HepG2 (cell line): ENCODE data around the gene CRYGS. TPM values are rescaled to one million over a fixed set of nuclear protein-coding genes. Genes with fewer than 3 reads are reported as not detected.

Source experiments
- ETV5 ChIP-seq: IDR thresholded peaks from 2 replicates; pipeline ENCODE4 v1.6.1; 2018; ENCODE audit warnings: missing biosample characterization, missing genetic modification reagents, inconsistent platforms, borderline replicate concordance
- FOSL2 ChIP-seq: sonication (generic); formaldehyde crosslinking; IDR thresholded peaks from 2 replicates; pipeline ENCODE4 v1.4.0; 2020; ENCODE audit warnings: missing genetic modification reagents
- HINFP ChIP-seq: sonication (generic); formaldehyde crosslinking; IDR thresholded peaks from 2 replicates; pipeline ENCODE4 v1.4.0; 2020; ENCODE audit warnings: low read depth, mild to moderate bottlenecking, missing genetic modification reagents
- HMG20B ChIP-seq: conservative IDR thresholded peaks from 2 replicates; pipeline ENCODE4 v1.6.1; 2016; ENCODE audit warnings: missing genetic modification reagents, missing compliant biosample characterization
- MIXL1 ChIP-seq: IDR thresholded peaks from 2 replicates; pipeline ENCODE4 v1.6.1; 2016
- NFIC ChIP-seq: IDR thresholded peaks from 2 replicates; pipeline ENCODE4 v1.6.1; 2012; ENCODE audit warnings: mild to moderate bottlenecking, low read length, inconsistent platforms
- NFKBIZ ChIP-seq: IDR thresholded peaks from 2 replicates; pipeline ENCODE4 v1.6.1; 2018; ENCODE audit warnings: missing genetic modification reagents, missing compliant biosample characterization
- PBX3 ChIP-seq: sonication (generic); formaldehyde crosslinking; IDR thresholded peaks from 2 replicates; pipeline ENCODE4 v1.8.1; 2023; ENCODE audit warnings: missing genetic modification reagents, inconsistent platforms, borderline replicate concordance
- POGK ChIP-seq: sonication (generic); formaldehyde crosslinking; conservative IDR thresholded peaks from 2 replicates; pipeline ENCODE4 v1.8.0; 2022; ENCODE audit warnings: mild to moderate bottlenecking, moderate library complexity, missing genetic modification reagents
- PPARG ChIP-seq: conservative IDR thresholded peaks from 2 replicates; pipeline ENCODE4 v1.6.1; 2016; ENCODE audit warnings: missing biosample characterization, missing genetic modification reagents
- TFE3 ChIP-seq: IDR thresholded peaks from 2 replicates; pipeline ENCODE4 v1.6.1; 2016
- TGIF2 ChIP-seq: IDR thresholded peaks from 2 replicates; pipeline ENCODE4 v1.6.1; 2016; ENCODE audit warnings: control low read depth, missing compliant biosample characterization
- ZBTB21 ChIP-seq: sonication (generic); formaldehyde crosslinking; IDR thresholded peaks from 2 replicates; pipeline ENCODE4 v1.4.0; 2020; ENCODE audit warnings: missing genetic modification reagents
- ZFP37 ChIP-seq: sonication (generic); formaldehyde crosslinking; IDR thresholded peaks from 2 replicates; pipeline ENCODE4 v1.4.0; 2020; ENCODE audit warnings: missing genetic modification reagents, borderline replicate concordance
- ZNF230 ChIP-seq: sonication (generic); formaldehyde crosslinking; IDR thresholded peaks from 2 replicates; pipeline ENCODE4 v1.4.0; 2020; ENCODE audit warnings: mild to moderate bottlenecking, missing genetic modification reagents
- ZNF34 ChIP-seq: sonication (generic); formaldehyde crosslinking; IDR thresholded peaks from 2 replicates; pipeline ENCODE4 v1.4.0; 2020; ENCODE audit warnings: mild to moderate bottlenecking, missing genetic modification reagents, borderline replicate concordance
- ZNF362 ChIP-seq: sonication (generic); formaldehyde crosslinking; IDR thresholded peaks from 2 replicates; pipeline ENCODE4 v1.4.0; 2020; ENCODE audit warnings: missing genetic modification reagents, mild to moderate bottlenecking, borderline replicate concordance
- ZNF44 ChIP-seq: sonication (generic); formaldehyde crosslinking; IDR thresholded peaks from 2 replicates; pipeline ENCODE4 v1.5.1; 2020; ENCODE audit warnings: mild to moderate bottlenecking, missing genetic modification reagents
- ZNF484 ChIP-seq: sonication (generic); formaldehyde crosslinking; IDR thresholded peaks from 2 replicates; pipeline ENCODE4 v1.5.1; 2020; ENCODE audit warnings: mild to moderate bottlenecking, low read depth, missing genetic modification reagents, borderline replicate concordance
- ZNF572 ChIP-seq: sonication (generic); formaldehyde crosslinking; IDR thresholded peaks from 2 replicates; pipeline ENCODE4 v1.5.1; 2020; ENCODE audit warnings: mild to moderate bottlenecking, missing genetic modification reagents
- ZNF691 ChIP-seq: sonication (generic); formaldehyde crosslinking; IDR thresholded peaks from 2 replicates; pipeline ENCODE4 v1.4.0; 2020; ENCODE audit warnings: missing genetic modification reagents, low read depth, mild to moderate bottlenecking, borderline replicate concordance
- polyA plus RNA-seq, 8 experiments: library from polyadenylated mRNA; depleted of rRNA in 3 of 8; stranded (reverse) in 7 of 8; unstranded in 1 of 8; fragments of >200 nt; fragmentation: Illumina TruSeq in 4 of 8; extraction: Trizol in 4 of 8; gene quantifications; 2 replicates each; pipeline versions ENCODE4 v1.2.1 to v1.2.3, GENCODE V29; 2011 to 2016; ENCODE audit warnings: low read depth in 4 of 8, missing spikeins in 1 of 8, mixed read lengths in 1 of 8; ENCODE audit not compliant: insufficient read depth in 1 of 8
- total RNA-seq, 5 experiments: library from RNA; depleted of rRNA; stranded (reverse); fragments of >200 nt; fragmentation: Illumina TruSeq; extraction: Trizol; gene quantifications; 2 replicates each; pipeline ENCODE4 v1.2.3, GENCODE V29; 2016; ENCODE audit warnings: low read depth in 1 of 5

The CRYGS gene
- total and polyA plus RNA-seq, 2 of the 13 experiments (the other 11 are each of a cell fraction or from before 2014, with no cell fraction given) = 2.1 to 6.7 TPM

- TF ChIP-seq TFE3 (CRISPR knock-in tag) = peak; percentile 31; the same call in 1 of the 2 replicates
- no peak; the same call in 1 of the 2 replicates for TF ChIP-seq MIXL1 (CRISPR knock-in tag)
- TF ChIP-seq NFIC = no peak
- TF ChIP-seq PPARG (CRISPR knock-in tag) = no peak
- TF ChIP-seq ZNF572 (CRISPR knock-in tag) = no peak
- TF ChIP-seq ZNF34 (CRISPR knock-in tag) = 0 out of 2 replicates have a peak, but pooled peaks have one; percentile 12
- no peak for TF ChIP-seq ZNF44 (CRISPR knock-in tag)
- no peak for TF ChIP-seq ZNF484
- TF ChIP-seq ZNF230 (CRISPR knock-in tag) = 0 out of 2 replicates have a peak, but pooled peaks have one; percentile 2
- no peak for TF ChIP-seq HMG20B (CRISPR knock-in tag)
- no peak for TF ChIP-seq ZFP37 (CRISPR knock-in tag)
- 0 out of 2 replicates have a peak, but pooled peaks have one; percentile 36 for TF ChIP-seq TGIF2 (CRISPR knock-in tag)
- peak; percentile 69 for TF ChIP-seq FOSL2 (CRISPR knock-in tag)
- no peak for TF ChIP-seq ZBTB21 (CRISPR knock-in tag)
- no peak for TF ChIP-seq PBX3 (CRISPR knock-in tag)
- peak; percentile 90 for TF ChIP-seq ZNF362 (CRISPR knock-in tag)
- peak; percentile 49; the same call in 1 of the 2 replicates for TF ChIP-seq ZNF691 (CRISPR knock-in tag)
- TF ChIP-seq ETV5 = peak; percentile 2; the same call in 1 of the 2 replicates
- TF ChIP-seq NFKBIZ (CRISPR knock-in tag) = peak; percentile 15; the same call in 1 of the 2 replicates
- TF ChIP-seq POGK = 0 out of 2 replicates have a peak, but pooled peaks have one; percentile 32
- TF ChIP-seq HINFP = no peak
These were observed 45.8 kb upstream of the CRYGS start (continued) for GRCh38 chr3:186589856-186590579.
